ENCODE results near the gene GIT2.

GRCh38 chr12:109902891-109903418, 93.2 kb downstream of the GIT2 start:
- TF ChIP-seq CTCF (IDR thresholded peaks at IDR 0.05) (no peak), POLR2A (IDR thresholded peaks at IDR 0.05) (no peak), EP300 (IDR thresholded peaks at IDR 0.05) (no peak)
